HepG2 (cell line): ENCODE measurements around the gene FXYD4. TPM values are rescaled to one million over a fixed set of nuclear protein-coding genes. Genes with fewer than 3 reads are reported as not detected.

ENCODE experiments used
- ARNTL ChIP-seq: sonication (generic); formaldehyde crosslinking; IDR thresholded peaks from 2 replicates; pipeline ENCODE4 v1.4.0; 2020; ENCODE audit warnings: mild to moderate bottlenecking, missing genetic modification reagents
- E2F1 ChIP-seq: sonication (generic); formaldehyde crosslinking; IDR thresholded peaks from 2 replicates; pipeline ENCODE4 v1.5.0; 2020; ENCODE audit warnings: missing genetic modification reagents
- EED ChIP-seq: sonication (generic); formaldehyde crosslinking; IDR thresholded peaks from 2 replicates; pipeline ENCODE4 v1.5.0; 2020; ENCODE audit warnings: mild to moderate bottlenecking, missing genetic modification reagents
- GTF2F1 ChIP-seq: fragments of 150-350 bp; IDR thresholded peaks from 2 replicates; pipeline ENCODE4 v1.6.1; 2014; ENCODE audit warnings: low read length
- HMGXB4 ChIP-seq, 2 experiments: sonication (generic) in 1 of 2; formaldehyde crosslinking in 1 of 2; IDR thresholded peaks; 2 replicates each; pipeline versions ENCODE4 v1.4.0 to v1.6.1; 2018 to 2020; ENCODE audit warnings: missing genetic modification reagents in 2 of 2, borderline replicate concordance in 1 of 2, low read depth in 1 of 2, mild to moderate bottlenecking in 1 of 2, missing biosample characterization in 1 of 2
- HNRNPK ChIP-seq: fragments of 200-400 bp; formaldehyde crosslinking; IDR thresholded peaks from 2 replicates; pipeline ENCODE4 v1.6.1; 2018; ENCODE audit warnings: low read length, low read depth, moderate library complexity, mild to moderate bottlenecking; ENCODE audit not compliant: poor library complexity, severe bottlenecking
- ISL2 ChIP-seq: sonication (generic); formaldehyde crosslinking; IDR thresholded peaks from 2 replicates; pipeline ENCODE4 v1.5.0; 2020; ENCODE audit warnings: missing genetic modification reagents
- POLR2G ChIP-seq: fragments of 200-400 bp; formaldehyde crosslinking; IDR thresholded peaks from 2 replicates; pipeline ENCODE4 v1.6.1; 2018; ENCODE audit warnings: mild to moderate bottlenecking, low read depth, low read length, moderate library complexity
- RBM39 ChIP-seq: fragments of 200-400 bp; formaldehyde crosslinking; IDR thresholded peaks from one replicate; pipeline ENCODE4 v1.6.1; 2018; ENCODE audit warnings: antibody characterized with exemption, mild to moderate bottlenecking, low read depth, low read length; ENCODE audit not compliant: poor library complexity, severe bottlenecking
- REXO4 ChIP-seq: sonication (generic); formaldehyde crosslinking; IDR thresholded peaks from 2 replicates; pipeline ENCODE4 v1.8.0; 2022; ENCODE audit warnings: missing genetic modification reagents, mild to moderate bottlenecking, borderline replicate concordance
- SALL1 ChIP-seq: sonication (generic); formaldehyde crosslinking; IDR thresholded peaks from 2 replicates; pipeline ENCODE4 v1.8.0; 2022; ENCODE audit warnings: mild to moderate bottlenecking, missing genetic modification reagents
- SRF ChIP-seq: IDR thresholded peaks from 2 replicates; pipeline ENCODE4 v1.6.1; 2011; ENCODE audit warnings: mild to moderate bottlenecking, low read depth, low read length, moderate library complexity
- TFDP2 ChIP-seq: sonication (generic); formaldehyde crosslinking; IDR thresholded peaks from 2 replicates; pipeline ENCODE4 v1.4.0; 2020; ENCODE audit warnings: missing genetic modification reagents
- ZBTB7B ChIP-seq: sonication (generic); formaldehyde crosslinking; IDR thresholded peaks from 2 replicates; pipeline ENCODE4 v1.4.0; 2020; ENCODE audit warnings: missing genetic modification reagents
- ZFP1 ChIP-seq: IDR thresholded peaks from 2 replicates; pipeline ENCODE4 v1.6.1; 2016
- ZFP82 ChIP-seq: sonication (generic); formaldehyde crosslinking; IDR thresholded peaks from 2 replicates; pipeline ENCODE4 v1.5.1; 2020; ENCODE audit warnings: mild to moderate bottlenecking, missing genetic modification reagents, borderline replicate concordance
- ZMAT5 ChIP-seq: sonication (generic); formaldehyde crosslinking; IDR thresholded peaks from 2 replicates; pipeline ENCODE4 v1.5.0; 2020; ENCODE audit warnings: mild to moderate bottlenecking, low read depth, missing genetic modification reagents, borderline replicate concordance
- ZNF136 ChIP-seq: sonication (generic); formaldehyde crosslinking; IDR thresholded peaks from 2 replicates; pipeline ENCODE4 v1.8.1; 2022; ENCODE audit warnings: low read depth, mild to moderate bottlenecking, moderate library complexity, missing genetic modification reagents
- ZNF180 ChIP-seq: sonication (generic); formaldehyde crosslinking; IDR thresholded peaks from 2 replicates; pipeline ENCODE4 v1.4.0; 2020; ENCODE audit warnings: low read depth, missing genetic modification reagents, borderline replicate concordance
- ZNF644 ChIP-seq: IDR thresholded peaks from 2 replicates; pipeline ENCODE4 v1.6.1; 2016; ENCODE audit warnings: low read depth
- ZNF703 ChIP-seq: sonication (generic); formaldehyde crosslinking; IDR thresholded peaks from 2 replicates; pipeline ENCODE4 v1.5.1; 2020; ENCODE audit warnings: missing genetic modification reagents, mild to moderate bottlenecking, moderate library complexity, borderline replicate concordance
- polyA plus RNA-seq, 8 experiments: library from polyadenylated mRNA; depleted of rRNA in 3 of 8; stranded (reverse) in 7 of 8; unstranded in 1 of 8; fragments of >200 nt; fragmentation: Illumina TruSeq in 4 of 8; extraction: Trizol in 4 of 8; gene quantifications; 2 replicates each; pipeline versions ENCODE4 v1.2.1 to v1.2.3, GENCODE V29; 2011 to 2016; ENCODE audit warnings: low read depth in 4 of 8, missing spikeins in 1 of 8, mixed read lengths in 1 of 8; ENCODE audit not compliant: insufficient read depth in 1 of 8
- total RNA-seq, 5 experiments: library from RNA; depleted of rRNA; stranded (reverse); fragments of >200 nt; fragmentation: Illumina TruSeq; extraction: Trizol; gene quantifications; 2 replicates each; pipeline ENCODE4 v1.2.3, GENCODE V29; 2016; ENCODE audit warnings: low read depth in 1 of 5
- TF ChIP-seq, protein P1 (sequence below): sonication (generic); formaldehyde crosslinking; IDR thresholded peaks from 2 replicates; pipeline ENCODE4 v1.8.1; 2022; ENCODE audit warnings: mild to moderate bottlenecking, missing genetic modification reagents
- TF ChIP-seq, protein P2 (sequence below): IDR thresholded peaks from 2 replicates; pipeline ENCODE4 v1.6.1; 2016; ENCODE audit warnings: mild to moderate bottlenecking, missing biosample characterization, missing genetic modification reagents

The FXYD4 gene
- total and polyA plus RNA-seq, 2 of the 13 experiments (the other 11 are each of a cell fraction or from before 2014, with no cell fraction given), result not detected

- TF ChIP-seq ZNF136 (CRISPR knock-in tag), result 0 out of 2 replicates have a peak, but pooled peaks have one; percentile 21
- TF ChIP-seq ZFP82, result no peak
- TF ChIP-seq, protein P1, sequence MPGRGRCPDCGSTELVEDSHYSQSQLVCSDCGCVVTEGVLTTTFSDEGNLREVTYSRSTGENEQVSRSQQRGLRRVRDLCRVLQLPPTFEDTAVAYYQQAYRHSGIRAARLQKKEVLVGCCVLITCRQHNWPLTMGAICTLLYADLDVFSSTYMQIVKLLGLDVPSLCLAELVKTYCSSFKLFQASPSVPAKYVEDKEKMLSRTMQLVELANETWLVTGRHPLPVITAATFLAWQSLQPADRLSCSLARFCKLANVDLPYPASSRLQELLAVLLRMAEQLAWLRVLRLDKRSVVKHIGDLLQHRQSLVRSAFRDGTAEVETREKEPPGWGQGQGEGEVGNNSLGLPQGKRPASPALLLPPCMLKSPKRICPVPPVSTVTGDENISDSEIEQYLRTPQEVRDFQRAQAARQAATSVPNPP (CRISPR knock-in tag), result peak; percentile 23; the same call in 1 of the 2 replicates
- TF ChIP-seq ZNF644 (CRISPR knock-in tag), result no peak
- TF ChIP-seq ISL2 (CRISPR knock-in tag), result peak; percentile 64
- peak in 1 of 2 experiments; percentile 13; a peak in 1 of 4 replicates for TF ChIP-seq HMGXB4 (CRISPR knock-in tag; IDR thresholded peaks at IDR 0.05; ENCODE audit: borderline replicate concordance in 1 of 2, low read depth in 1 of 2)
- TF ChIP-seq E2F1, result peak; percentile 75
- TF ChIP-seq ZFP1, result no peak
- TF ChIP-seq ARNTL, result no peak
- peak; percentile 47; the same call in 1 of the 2 replicates for TF ChIP-seq SALL1 (CRISPR knock-in tag)
- TF ChIP-seq HNRNPK, result no peak
- peak; percentile 39; the same call in 1 of the 2 replicates for TF ChIP-seq EED
- TF ChIP-seq SRF, result no peak
- TF ChIP-seq ZNF180, result no peak
- peak; percentile 39 for TF ChIP-seq RBM39
- peak; percentile 67; the same call in 1 of the 2 replicates for TF ChIP-seq ZNF703
- TF ChIP-seq TFDP2 (CRISPR knock-in tag), result peak; percentile 89
- peak; percentile 49; the same call in 1 of the 2 replicates for TF ChIP-seq ZBTB7B (CRISPR knock-in tag)
- TF ChIP-seq POLR2G, result peak; percentile 64
- no peak for TF ChIP-seq GTF2F1
- TF ChIP-seq ZMAT5, result no peak
- TF ChIP-seq, protein P2, sequence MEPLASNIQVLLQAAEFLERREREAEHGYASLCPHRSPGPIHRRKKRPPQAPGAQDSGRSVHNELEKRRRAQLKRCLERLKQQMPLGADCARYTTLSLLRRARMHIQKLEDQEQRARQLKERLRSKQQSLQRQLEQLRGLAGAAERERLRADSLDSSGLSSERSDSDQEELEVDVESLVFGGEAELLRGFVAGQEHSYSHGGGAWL (CRISPR knock-in tag), result no peak
- TF ChIP-seq REXO4, result peak; percentile 58; the same call in 1 of the 2 replicates
Observed at GRCh38 chr10:43396061-43396927, 24.9 kb downstream of the FXYD4 start (continued).
